Neural progenitor cell (in vitro differentiated cells): Measurements from ENCODE around the gene NTM. TPM values are rescaled to one million over a fixed set of nuclear protein-coding genes. Genes with fewer than 3 reads are reported as not detected.

Experiments used
- DNase-seq: peaks from one replicate; pipeline ENCODE4 v3.0.0-alpha.2; 2016; ENCODE audit warnings: low spot score
- H2AFZ ChIP-seq: fragments of 200-600 bp; sonication (generic); replicated peaks from 2 replicates; pipeline ENCODE4 v1.6.1; 2016; ENCODE audit warnings: antibody characterized with exemption
- H3F3A ChIP-seq: fragments of 200-600 bp; sonication (generic); 2 replicates; pipeline ENCODE4 v1.6.1; 2016; ENCODE audit warnings: antibody characterized with exemption, low read depth
- H3K27ac ChIP-seq: fragments of 200-600 bp; sonication (generic); 2 replicates; pipeline ENCODE4 v1.5.1; 2016; ENCODE audit warnings: mild to moderate bottlenecking
- H3K27me3 ChIP-seq: fragments of 200-600 bp; sonication (generic); 2 replicates; pipeline ENCODE4 v1.6.1; 2016; ENCODE audit warnings: mild to moderate bottlenecking, moderate library complexity
- H3K36me3 ChIP-seq: fragments of 200-600 bp; sonication (generic); 2 replicates; pipeline ENCODE4 v1.5.1; 2016
- H3K4me1 ChIP-seq: fragments of 200-600 bp; sonication (generic); 2 replicates; pipeline ENCODE4 v1.6.1; 2016; ENCODE audit warnings: mixed run types
- H3K4me2 ChIP-seq: fragments of 200-600 bp; sonication (generic); 2 replicates; pipeline ENCODE4 v1.6.1; 2016
- H3K4me3 ChIP-seq: fragments of 200-600 bp; sonication (generic); 2 replicates; pipeline ENCODE4 v1.5.1; 2016
- H3K79me2 ChIP-seq: fragments of 200-600 bp; sonication (generic); 2 replicates; pipeline ENCODE4 v1.6.1; 2016; ENCODE audit warnings: low read depth
- H3K9ac ChIP-seq: fragments of 200-600 bp; sonication (generic); 2 replicates; pipeline ENCODE4 v1.6.1; 2016
- H3K9me3 ChIP-seq: fragments of 200-600 bp; sonication (generic); 2 replicates; pipeline ENCODE4 v1.5.1; 2016; ENCODE audit warnings: low read depth
- H4K20me1 ChIP-seq: fragments of 200-600 bp; sonication (generic); 2 replicates; pipeline ENCODE4 v1.6.1; 2016; ENCODE audit warnings: low read depth
- H3K27ac Mint-ChIP-seq: 3 replicates; pipeline ENCODE4 v1.8.0; 2021; ENCODE audit warnings: mixed read lengths
- H3K27me3 Mint-ChIP-seq: 2 replicates; pipeline ENCODE4 v1.8.0; 2022; ENCODE audit warnings: low read depth, mild to moderate bottlenecking, inconsistent platforms, moderate library complexity, mixed read lengths; ENCODE audit not compliant: insufficient read depth
- H3K36me3 Mint-ChIP-seq: 3 replicates; pipeline ENCODE4 v1.8.0; 2021; ENCODE audit warnings: mixed read lengths
- H3K4me1 Mint-ChIP-seq: 3 replicates; pipeline ENCODE4 v1.8.0; 2021; ENCODE audit warnings: mixed read lengths
- H3K4me3 Mint-ChIP-seq: 3 replicates; pipeline ENCODE4 v1.8.0; 2021; ENCODE audit warnings: mild to moderate bottlenecking, moderate library complexity, mixed read lengths
- H3K9me3 Mint-ChIP-seq: 3 replicates; pipeline ENCODE4 v1.8.0; 2020; ENCODE audit warnings: mixed read lengths
- EZH2 ChIP-seq: fragments of 200-600 bp; sonication (generic); IDR thresholded peaks from 2 replicates; pipeline ENCODE4 v1.6.1; 2017; ENCODE audit warnings: antibody characterized with exemption, mild to moderate bottlenecking, moderate library complexity
- EZH2phosphoT487 ChIP-seq: fragments of 200-600 bp; sonication (generic); IDR thresholded peaks from 2 replicates; pipeline ENCODE4 v1.6.1; 2017; ENCODE audit warnings: antibody characterized with exemption
- small RNA-seq: library from RNA; depleted of rRNA; stranded (forward); fragments of <200 nt; gene quantifications from one replicate; pipeline ENCODE3, GENCODE V24; 2015
- total RNA-seq: library from RNA; depleted of rRNA; stranded (reverse); fragments of >200 nt; gene quantifications from 2 replicates; pipeline ENCODE4 v1.2.3, GENCODE V29; 2015; ENCODE audit warnings: low replicate concordance
- TF ChIP-seq, protein P1 (sequence below): fragments of 200-600 bp; sonication (generic); IDR thresholded peaks from 2 replicates; pipeline ENCODE4 v1.5.1; 2017; ENCODE audit warnings: antibody characterized with exemption, mild to moderate bottlenecking

NTM gene
- total RNA-seq, 1 donor from 2014 or later = 4.3 TPM

GRCh38 chr11:132379540-132379939, 1009.1 kb downstream of the NTM start:
- H3F3A ChIP-seq = no peaks in the 10 kb centered on the region
- H3K4me1 ChIP-seq = no peaks in the 10 kb centered on the region
- TF ChIP-seq, protein P1, sequence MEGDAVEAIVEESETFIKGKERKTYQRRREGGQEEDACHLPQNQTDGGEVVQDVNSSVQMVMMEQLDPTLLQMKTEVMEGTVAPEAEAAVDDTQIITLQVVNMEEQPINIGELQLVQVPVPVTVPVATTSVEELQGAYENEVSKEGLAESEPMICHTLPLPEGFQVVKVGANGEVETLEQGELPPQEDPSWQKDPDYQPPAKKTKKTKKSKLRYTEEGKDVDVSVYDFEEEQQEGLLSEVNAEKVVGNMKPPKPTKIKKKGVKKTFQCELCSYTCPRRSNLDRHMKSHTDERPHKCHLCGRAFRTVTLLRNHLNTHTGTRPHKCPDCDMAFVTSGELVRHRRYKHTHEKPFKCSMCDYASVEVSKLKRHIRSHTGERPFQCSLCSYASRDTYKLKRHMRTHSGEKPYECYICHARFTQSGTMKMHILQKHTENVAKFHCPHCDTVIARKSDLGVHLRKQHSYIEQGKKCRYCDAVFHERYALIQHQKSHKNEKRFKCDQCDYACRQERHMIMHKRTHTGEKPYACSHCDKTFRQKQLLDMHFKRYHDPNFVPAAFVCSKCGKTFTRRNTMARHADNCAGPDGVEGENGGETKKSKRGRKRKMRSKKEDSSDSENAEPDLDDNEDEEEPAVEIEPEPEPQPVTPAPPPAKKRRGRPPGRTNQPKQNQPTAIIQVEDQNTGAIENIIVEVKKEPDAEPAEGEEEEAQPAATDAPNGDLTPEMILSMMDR = no peak
- TF ChIP-seq EZH2phosphoT487 (no peak), EZH2 (no peak)
- no peak overlapping the region for H2AFZ ChIP-seq
- no peaks in the 10 kb centered on the region for H3K36me3 Mint-ChIP-seq
- H3K4me2 ChIP-seq = no peak overlapping the region
- no peak overlapping the region for H3K9ac ChIP-seq
- H3K79me2 ChIP-seq = no peaks in the 10 kb centered on the region
- H3K36me3 ChIP-seq = no peaks in the 10 kb centered on the region
- H4K20me1 ChIP-seq = no peaks in the 10 kb centered on the region
- H3K4me1 Mint-ChIP-seq = no peaks in the 10 kb centered on the region
- H3K9me3 ChIP-seq = no peaks in the 10 kb centered on the region
- H3K4me3 Mint-ChIP-seq = no peak overlapping the region
- peaks cover 2% of the 10 kb centered on the region for H3K27me3 Mint-ChIP-seq
- no peak overlapping the region for H3K27ac ChIP-seq
- no peak overlapping the region for H3K4me3 ChIP-seq
- H3K27ac Mint-ChIP-seq = no peak overlapping the region
- peaks cover 21% of the 10 kb centered on the region for H3K9me3 Mint-ChIP-seq
- DNase-seq = no peak
- H3K27me3 ChIP-seq = no peaks in the 10 kb centered on the region

Small RNA genes lying within 50 kb of the gene (small RNA-seq; reads per million reads assigned to genes)
- gene RNU6ATAC12P = not detected
